A549 treated with Mapracorat at 1 μM for 4 hours (cell line): ENCODE data around the gene STRN3. TPM values are rescaled to one million over a fixed set of nuclear protein-coding genes. Genes with fewer than 3 reads are reported as not detected.

Source experiments
- total RNA-seq: library from RNA; stranded (reverse); fragments of 200-300 nt; extraction: Qiagen RNA extraction; gene quantifications from 5 replicates; pipeline ENCODE4 v1.2.3, GENCODE V29; 2022

STRN3 gene
- 11.9 to 16.7 TPM (median 15.5 TPM) in 5 replicates for total RNA-seq

GRCh38 chr14:31026077-31026449 is at the start of gene STRN3:
Gene STRN3 (minus strand): TSS chr14:31026379. CDS start chr14:31026185, 194 bp downstream.

GRCh38 chr14:31025367-31026076 is 657 bp downstream of the STRN3 start, which contains the start of gene AP4S1:
Gene AP4S1 (plus strand): TSS chr14:31025649. CDS start chr14:31066197, 40,548 bp downstream.

GRCh38 chr14:30874120-30874998 is 151.8 kb downstream of the STRN3 start, which contains the start of gene COCH:
Gene COCH (plus strand): TSS chr14:30874559. CDS start chr14:30874939, 380 bp downstream.

Other genes starting within 250 kb of the STRN3 start
- 22.0 to 28.1 TPM (median 24.9 TPM) in 5 replicates for gene COCH, start 151.8 kb downstream of the STRN3 start, total RNA-seq
- gene AP4S1, start 730 bp downstream of the STRN3 start, total RNA-seq = 7.8 to 11.5 TPM (median 10.3 TPM) in 5 replicates
- 56.9 to 73.8 TPM (median 62.7 TPM) in 5 replicates for gene HECTD1, start 181.4 kb upstream of the STRN3 start, total RNA-seq